H1 (cell line): Measurements from ENCODE around the gene ANKRD13C. TPM values are rescaled to one million over a fixed set of nuclear protein-coding genes. Genes with fewer than 3 reads are reported as not detected.

Experiments
- CTCF ChIA-PET: fragments of 300-600 bp; sonication (Branson Sonifier 250); formaldehyde crosslinking; loops from one replicate; lab custom pipeline; 2021; ENCODE audit not compliant: partially characterized antibody; lab: Charles Lee
- POLR2A ChIA-PET: fragments of 300-600 bp; sonication (Branson Sonifier 250); formaldehyde crosslinking; loops from one replicate; lab custom pipeline; 2021; ENCODE audit warnings: inconsistent platforms; ENCODE audit not compliant: partially characterized antibody; lab: Charles Lee
- DNase-seq, 2 experiments: peaks; one replicate each; pipeline versions ENCODE4 v3.0.0 to v3.0.0-alpha.2; 2010 to 2022; ENCODE audit warnings: low spot score in 2 of 2, low read depth in 1 of 2, mixed read lengths in 1 of 2
- FAIRE-seq: peaks from 2 replicates; lab custom pipeline; 2011; peaks lifted over from hg19 to GRCh38; lab: Jason Lieb, UNC
- H2AFZ ChIP-seq: 2 replicates; pipeline ENCODE4 v1.8.1; 2012; ENCODE audit warnings: low read length, inconsistent platforms
- H2AK5ac ChIP-seq: 2 replicates; pipeline ENCODE4 v1.6.1; 2013; ENCODE audit warnings: low read depth, low read length
- H2BK120ac ChIP-seq: replicated peaks from 2 replicates; pipeline ENCODE3; 2013; ENCODE audit warnings: low read depth, low read length, inconsistent platforms
- H2BK12ac ChIP-seq: 2 replicates; pipeline ENCODE4 v1.6.1; 2013; ENCODE audit warnings: low read depth, low read length
- H2BK15ac ChIP-seq: 2 replicates; pipeline ENCODE4 v1.6.1; 2013; ENCODE audit warnings: low read length
- H2BK20ac ChIP-seq: 2 replicates; pipeline ENCODE4 v1.6.1; 2013; ENCODE audit warnings: low read length
- H2BK5ac ChIP-seq: 2 replicates; pipeline ENCODE4 v1.6.1; 2013; ENCODE audit warnings: low read depth, low read length
- H3K14ac ChIP-seq: 2 replicates; pipeline ENCODE4 v1.6.1; 2013; ENCODE audit warnings: inconsistent platforms; ENCODE audit not compliant: insufficient read length
- H3K18ac ChIP-seq: 2 replicates; pipeline ENCODE4 v1.6.1; 2013; ENCODE audit warnings: low read length; ENCODE audit errors: extremely low read depth
- H3K23ac ChIP-seq: 2 replicates; pipeline ENCODE4 v1.6.1; 2013; ENCODE audit warnings: inconsistent platforms; ENCODE audit not compliant: insufficient read length
- H3K23me2 ChIP-seq: 2 replicates; pipeline ENCODE4 v1.6.1; 2013; ENCODE audit warnings: low read depth, low read length
- H3K27ac ChIP-seq: 2 replicates; pipeline ENCODE4 v1.6.1; 2011; ENCODE audit warnings: low read depth, low read length, inconsistent platforms
- H3K27me3 ChIP-seq, 4 experiments: replicated peaks in 1 of 4; 1 replicate in 1 of 4; 2 replicates in 3 of 4; pipeline versions ENCODE4 v1.6.1 to v1.8.1; 2011 to 2013; ENCODE audit warnings: low read length in 3 of 4, mild to moderate bottlenecking in 3 of 4, inconsistent platforms in 2 of 4, mixed read lengths in 2 of 4, moderate library complexity in 1 of 4; ENCODE audit not compliant: control insufficient read depth in 3 of 4, insufficient read depth in 3 of 4; ENCODE audit errors: extremely low read depth in 1 of 4
- H3K36me3 ChIP-seq, 4 experiments: 2 replicates each; pipeline versions ENCODE4 v1.6.1 to v1.8.1; 2011 to 2013; ENCODE audit warnings: mild to moderate bottlenecking in 4 of 4, low read length in 3 of 4, moderate library complexity in 2 of 4, control low read depth in 1 of 4, inconsistent platforms in 1 of 4; ENCODE audit not compliant: insufficient read depth in 4 of 4, control insufficient read depth in 2 of 4
- H3K4ac ChIP-seq: replicated peaks from 2 replicates; pipeline ENCODE3; 2013; ENCODE audit warnings: low read length, low read depth, mixed read lengths, inconsistent platforms; ENCODE audit not compliant: insufficient read length
- H3K4me1 ChIP-seq, 4 experiments: replicated peaks in 1 of 4; 1 replicate in 1 of 4; 2 replicates in 3 of 4; pipeline versions ENCODE4 v1.6.1 to v1.8.1; 2011 to 2013; ENCODE audit warnings: low read length in 3 of 4, inconsistent platforms in 2 of 4, mixed read lengths in 1 of 4; ENCODE audit not compliant: insufficient read depth in 4 of 4, control insufficient read depth in 3 of 4
- H3K4me2 ChIP-seq, 2 experiments: 2 replicates each; pipeline versions ENCODE4 v1.6.1 to v1.8.1; 2011 to 2013; ENCODE audit warnings: low read depth in 2 of 2, low read length in 2 of 2, control low read depth in 1 of 2, inconsistent platforms in 1 of 2, mild to moderate bottlenecking in 1 of 2; ENCODE audit not compliant: insufficient read depth in 1 of 2
- H3K4me3 ChIP-seq, 4 experiments: fragments of 200-600, 300-600 bp in 1 of 4; sonication (generic), shearing (Covaris generic), sonication (Bioruptor Twin) in 1 of 4; 2 replicates each; pipeline versions ENCODE4 v1.5.1 to v1.8.1; 2011 to 2016; ENCODE audit warnings: low read length in 4 of 4, low read depth in 3 of 4, control low read depth in 2 of 4, inconsistent platforms in 2 of 4, mild to moderate bottlenecking in 2 of 4, mixed read lengths in 1 of 4, moderate library complexity in 1 of 4; ENCODE audit not compliant: insufficient read depth in 2 of 4; ENCODE audit errors: extremely low read depth in 1 of 4
- H3K56ac ChIP-seq: replicated peaks from 2 replicates; pipeline ENCODE3; 2013; ENCODE audit warnings: low read depth, mild to moderate bottlenecking, mixed read lengths, low read length, inconsistent platforms; ENCODE audit not compliant: insufficient read length
- H3K79me1 ChIP-seq: 2 replicates; pipeline ENCODE4 v1.6.1; 2013; ENCODE audit warnings: low read depth, low read length, control low read depth
- H3K79me2 ChIP-seq, 2 experiments: 2 replicates each; pipeline versions ENCODE4 v1.6.1 to v1.8.1; 2012 to 2013; ENCODE audit warnings: low read length in 2 of 2, mild to moderate bottlenecking in 2 of 2, inconsistent platforms in 1 of 2; ENCODE audit not compliant: insufficient read depth in 2 of 2, control insufficient read depth in 1 of 2
- H3K9ac ChIP-seq, 4 experiments: replicated peaks in 1 of 4; 1 replicate in 1 of 4; 2 replicates in 3 of 4; pipeline versions ENCODE4 v1.6.1 to v1.8.1; 2011 to 2013; ENCODE audit warnings: low read depth in 3 of 4, low read length in 3 of 4, control low read depth in 2 of 4, mild to moderate bottlenecking in 2 of 4, moderate library complexity in 2 of 4, inconsistent platforms in 1 of 4; ENCODE audit errors: extremely low read depth in 1 of 4
- H3K9me3 ChIP-seq, 2 experiments: 2 replicates each; pipeline versions ENCODE4 v1.6.1 to v1.8.1; 2012 to 2013; ENCODE audit warnings: mild to moderate bottlenecking in 2 of 2, moderate library complexity in 2 of 2, control low read depth in 1 of 2, inconsistent platforms in 1 of 2, low read depth in 1 of 2, low read length in 1 of 2, mixed read lengths in 1 of 2; ENCODE audit not compliant: insufficient read depth in 2 of 2
- H4K20me1 ChIP-seq, 2 experiments: replicated peaks in 1 of 2; 2 replicates each; pipeline versions ENCODE3 to v1.8.1; 2011 to 2013; ENCODE audit warnings: inconsistent platforms in 2 of 2, low read length in 2 of 2, mild to moderate bottlenecking in 1 of 2; ENCODE audit not compliant: insufficient read depth in 2 of 2, control insufficient read depth in 1 of 2
- H4K5ac ChIP-seq: 2 replicates; pipeline ENCODE4 v1.6.1; 2013; ENCODE audit warnings: low read length, low read depth, mixed read lengths, inconsistent platforms; ENCODE audit not compliant: insufficient read length
- H4K8ac ChIP-seq: 2 replicates; pipeline ENCODE4 v1.8.0; 2013; ENCODE audit warnings: mild to moderate bottlenecking, moderate library complexity, low read length, inconsistent platforms; ENCODE audit not compliant: insufficient read depth; ENCODE audit errors: extremely low read depth
- H4K91ac ChIP-seq: replicated peaks from 2 replicates; pipeline ENCODE3; 2013; ENCODE audit warnings: low read length, mixed read lengths, inconsistent platforms; ENCODE audit not compliant: insufficient read length
- BRCA1 ChIP-seq: IDR thresholded peaks from 2 replicates; pipeline ENCODE4 v1.6.1; 2012; ENCODE audit warnings: low read depth, low read length, improper control_type of control experiment
- CEBPB ChIP-seq: IDR thresholded peaks from 2 replicates; pipeline ENCODE4 v1.6.1; 2012; ENCODE audit warnings: low read depth, low read length
- CHD1 ChIP-seq: IDR thresholded peaks from 2 replicates; pipeline ENCODE4 v1.6.1; 2012; ENCODE audit warnings: low read depth, low read length, improper control_type of control experiment
- CHD2 ChIP-seq: IDR thresholded peaks from 2 replicates; pipeline ENCODE4 v1.6.1; 2012; ENCODE audit warnings: low read length, improper control_type of control experiment
- JUN ChIP-seq: IDR thresholded peaks from 2 replicates; pipeline ENCODE4 v1.6.1; 2011; ENCODE audit warnings: low read depth, mild to moderate bottlenecking, improper control_type of control experiment, low read length
- KDM4A ChIP-seq: IDR thresholded peaks from one replicate; pipeline ENCODE4 v1.7.1; 2012; ENCODE audit warnings: low read depth, mild to moderate bottlenecking, moderate library complexity, low read length, inconsistent platforms; ENCODE audit not compliant: severe bottlenecking
- MAX ChIP-seq: IDR thresholded peaks from 2 replicates; pipeline ENCODE4 v1.6.1; 2012; ENCODE audit warnings: inconsistent platforms
- PHF8 ChIP-seq: fragments of 200-600 bp; sonication (generic); conservative IDR thresholded peaks from 2 replicates; pipeline ENCODE4 v1.7.1; 2012; ENCODE audit warnings: low read depth, mild to moderate bottlenecking, inconsistent platforms, low read length, moderate library complexity
- RNF2 ChIP-seq: fragments of 200-900, 300-1000 bp; sonication (generic); IDR thresholded peaks from 2 replicates; pipeline ENCODE4 v1.7.1; 2016; ENCODE audit warnings: borderline replicate concordance, low read depth, mild to moderate bottlenecking, antibody characterized with exemption, low read length; ENCODE audit not compliant: poor library complexity, severe bottlenecking; ENCODE audit errors: missing control alignments
- SAP30 ChIP-seq: fragments of 300-600 bp; sonication (generic); IDR thresholded peaks from 2 replicates; pipeline ENCODE4 v1.7.1; 2012; ENCODE audit warnings: low read length, moderate library complexity, mild to moderate bottlenecking, inconsistent platforms; ENCODE audit not compliant: insufficient read depth, insufficient replicate concordance
- SP2 ChIP-seq: IDR thresholded peaks from 2 replicates; pipeline ENCODE4 v1.6.1; 2012; ENCODE audit warnings: mild to moderate bottlenecking, low read length, inconsistent platforms
- WGBS, 2 experiments: shearing (Covaris generic) in 1 of 2; methylation state at CpG; one replicate each; pipeline versions ENCODE4 v1.1.6 to v1.1.7; 2013 to 2015; ENCODE audit warnings: low lambda C conversion rate in 2 of 2, mixed read lengths in 2 of 2, inconsistent platforms in 1 of 2, low coverage in 1 of 2, missing lambda C conversion rate in 1 of 2; ENCODE audit not compliant: insufficient replicate concordance in 2 of 2, insufficient coverage in 1 of 2, insufficient read length in 1 of 2; ENCODE audit errors: extremely low coverage in 1 of 2, missing lambda C conversion rate in 1 of 2; 5-methylcytosine and 5-hydroxymethylcytosine counted together
- polyA plus RNA-seq, 7 experiments: library from polyadenylated mRNA; depleted of rRNA in 3 of 7; stranded (reverse) in 5 of 7; unstranded in 2 of 7; fragments of >200 nt in 5 of 7; fragments of 200-250 nt in 2 of 7; gene quantifications; 1 replicate in 5 of 7; 2 replicates in 1 of 7; 4 replicates in 1 of 7; pipeline versions ENCODE4 v1.2.1 to v1.2.3, GENCODE V29; 2011 to 2013; ENCODE audit warnings: missing spikeins in 2 of 7, mixed read lengths in 2 of 7
- total RNA-seq: library from RNA; stranded (reverse); fragmentation: NEBNext Ultra II Directional; extraction: Animal tissue kit (Norgen Biotek cat#: 25700); gene quantifications from 2 replicates; pipeline ENCODE4 v1.2.1, GENCODE V29; 2021

ANKRD13C gene
- total and polyA plus RNA-seq, 2 of the 8 experiments (the other 6 are each of a cell fraction or from before 2014, with no cell fraction given) = 4.8 to 21.7 TPM

GRCh38 chr1:70364439-70364838 lies 9.9 kb upstream of the ANKRD13C start:
- Histone ChIP-seq H2BK5ac (no peak overlapping the region), H4K91ac (no peak overlapping the region), H3K4me3 (no peak overlapping the region), H3K23me2 (no peaks in the 10 kb centered on the region), H3K4me2 (no peak overlapping the region), H4K5ac (no peak overlapping the region), H2BK12ac (no peak overlapping the region), H4K8ac (no peak overlapping the region), H2AFZ (no peak overlapping the region), H2BK15ac (no peak overlapping the region), H4K20me1 (no peaks in the 10 kb centered on the region), H3K36me3 (no peaks in the 10 kb centered on the region), H3K9ac (no peak overlapping the region), H2BK20ac (no peak overlapping the region), H3K23ac (no peak overlapping the region), H3K18ac (no peak overlapping the region), H3K9me3 (no peaks in the 10 kb centered on the region), H3K4me1 (peaks cover 0 to 4% (median 0%) of the 10 kb centered on the region in 4 experiments; a peak in 2 of 7 replicates), H2AK5ac (no peak overlapping the region), H3K79me1 (no peaks in the 10 kb centered on the region), H3K4ac (no peak overlapping the region), H3K14ac (no peak overlapping the region), H3K56ac (no peak overlapping the region), H3K79me2 (no peaks in the 10 kb centered on the region), H3K27ac (no peak overlapping the region), H2BK120ac (no peak overlapping the region), H3K27me3 (no peaks in the 10 kb centered on the region)
- no peak for TF ChIP-seq CEBPB
- no peak for TF ChIP-seq SAP30
- TF ChIP-seq SP2 = no peak
- no peak for TF ChIP-seq JUN
- no peak for TF ChIP-seq CHD1
- no peak for TF ChIP-seq CHD2
- no peak for TF ChIP-seq MAX
- TF ChIP-seq BRCA1 = no peak
- no peak for TF ChIP-seq RNF2
- no peak for TF ChIP-seq KDM4A
- no peak for TF ChIP-seq PHF8
- no peak for DNase-seq
- WGBS, 2 experiments = 99% methylated on average over 3 of the region's 3 CpGs; no CpG with 5 or more reads in 1 of the 2 experiments
- ChIA-PET POLR2A (interaction anchor here (1.0 to 2.6 kb wide), 2 partner anchors 10 to 47 kb away, joined by 3 to 18 read pairs; partner anchors contain the start of genes ANKRD13C and CTH), CTCF (interaction anchor here (1.4 kb wide), 1 partner anchor 50 kb away, joined by 4 read pairs; no protein-coding TSS in a partner anchor)
- no peak for FAIRE-seq
